Measurements from ENCODE around the gene LCAT. TPM values are rescaled to one million over a fixed set of nuclear protein-coding genes. Genes with fewer than 3 reads are reported as not detected.
A peak's percentile ranks its signal among the peaks of the same experiment; 100 is the strongest.

LCAT gene
- total and polyA plus RNA-seq, 9 of the 15 experiments (the other 6 are each of a cell fraction or from before 2014, with no cell fraction given) = 0.46 to 21.0 (median 5.0) TPM

DNA sequence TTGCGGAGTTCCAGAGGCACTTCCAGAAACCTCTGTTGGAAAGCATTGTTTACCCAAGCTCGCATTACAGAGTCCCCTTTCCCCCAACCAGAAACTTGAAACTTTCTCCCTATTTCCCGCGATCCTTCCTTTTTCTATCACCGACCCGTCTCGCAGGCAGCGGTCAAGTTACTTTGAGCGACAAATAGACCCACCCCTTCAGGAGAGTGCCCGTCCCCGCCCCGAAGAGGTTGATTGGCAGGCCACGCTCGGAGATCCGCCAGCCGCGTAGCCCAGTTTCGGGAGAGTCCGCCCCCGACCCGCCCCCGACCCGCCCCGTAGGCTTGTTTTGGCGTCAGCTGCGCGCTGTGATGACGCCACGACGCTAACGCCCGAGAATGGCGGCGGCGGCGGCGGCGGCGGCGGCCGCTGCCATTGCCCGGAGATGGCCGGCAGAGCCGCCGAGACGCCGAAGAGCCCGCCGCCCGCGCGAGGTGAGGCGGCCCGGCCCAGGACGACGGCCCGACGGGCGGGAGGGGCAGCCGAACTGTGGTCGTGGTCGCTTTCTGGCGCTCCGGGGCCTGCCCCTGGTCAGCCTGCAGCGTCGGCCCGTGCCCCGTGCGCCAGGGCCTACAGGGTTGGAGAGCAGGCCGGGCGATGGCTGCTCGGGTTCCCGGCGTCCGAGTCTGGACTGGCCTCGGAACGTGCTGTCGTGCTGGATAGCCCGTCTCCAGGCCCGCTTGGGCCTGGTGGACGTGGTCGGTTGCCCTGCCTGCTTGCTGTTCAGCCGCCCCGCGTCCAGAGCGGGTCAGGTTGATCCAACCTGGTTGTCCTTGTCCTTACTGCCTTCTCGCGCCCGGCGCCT, 50.8 kb downstream of the LCAT start, which contains the start of gene PSKH1 (continued):
- TF ChIP-seq ETS2 (tag; IDR thresholded peaks at IDR 0.05; ENCODE audit: borderline replicate concordance, poor library complexity, severe bottlenecking) (no peak), ZNF174 (CRISPR knock-in tag; IDR thresholded peaks at IDR 0.05) (no peak), ESRRA (IDR thresholded peaks at IDR 0.05; ENCODE audit: borderline replicate concordance, low read depth) (peak; percentile 49; the same call in 1 of the 2 replicates), HMGN3 (IDR thresholded peaks at IDR 0.05; ENCODE audit: borderline replicate concordance, extremely low read depth, insufficient read length, low read depth, low read length) (peak; percentile 59), MYNN (IDR thresholded peaks at IDR 0.05) (no peak), MYNN (CRISPR knock-in tag; IDR thresholded peaks at IDR 0.05) (no peak), ZNF512 (tag; IDR thresholded peaks at IDR 0.05) (no peak), ZNF384 (IDR thresholded peaks at IDR 0.05; ENCODE audit: low read depth, low read length) (no peak), TCF3 (CRISPR knock-in tag; IDR thresholded peaks at IDR 0.05) (peak; percentile 19; the same call in 1 of the 2 replicates), NR4A1 (CRISPR knock-in tag; IDR thresholded peaks at IDR 0.05) (peak; percentile 57; the same call in 1 of the 2 replicates), NR4A1 (tag; IDR thresholded peaks at IDR 0.05) (no peak), NR2C2 (CRISPR knock-in tag; IDR thresholded peaks at IDR 0.05) (no peak), NR2C2 (tag; IDR thresholded peaks at IDR 0.05) (peak; percentile 35; the same call in 1 of the 2 replicates), CREB3 (tag; conservative IDR thresholded peaks at IDR 0.05; ENCODE audit: low read depth) (no peak), CBX1 (IDR thresholded peaks at IDR 0.05; ENCODE audit: low read depth) (peak; percentile 53; the same call in 1 of the 2 replicates), PML (IDR thresholded peaks at IDR 0.05; ENCODE audit: low read length) (no peak), POLR2B (IDR thresholded peaks at IDR 0.05; ENCODE audit: low read depth, partially characterized antibody) (no peak), ERF (CRISPR knock-in tag; IDR thresholded peaks at IDR 0.05) (peak; percentile 88), KDM5B (IDR thresholded peaks at IDR 0.05; ENCODE audit: insufficient replicate concordance, low read depth, low read length) (peak; percentile 74), ZFP91 (CRISPR knock-in tag; IDR thresholded peaks at IDR 0.05) (no peak)
- TF ChIP-seq, protein P1, sequence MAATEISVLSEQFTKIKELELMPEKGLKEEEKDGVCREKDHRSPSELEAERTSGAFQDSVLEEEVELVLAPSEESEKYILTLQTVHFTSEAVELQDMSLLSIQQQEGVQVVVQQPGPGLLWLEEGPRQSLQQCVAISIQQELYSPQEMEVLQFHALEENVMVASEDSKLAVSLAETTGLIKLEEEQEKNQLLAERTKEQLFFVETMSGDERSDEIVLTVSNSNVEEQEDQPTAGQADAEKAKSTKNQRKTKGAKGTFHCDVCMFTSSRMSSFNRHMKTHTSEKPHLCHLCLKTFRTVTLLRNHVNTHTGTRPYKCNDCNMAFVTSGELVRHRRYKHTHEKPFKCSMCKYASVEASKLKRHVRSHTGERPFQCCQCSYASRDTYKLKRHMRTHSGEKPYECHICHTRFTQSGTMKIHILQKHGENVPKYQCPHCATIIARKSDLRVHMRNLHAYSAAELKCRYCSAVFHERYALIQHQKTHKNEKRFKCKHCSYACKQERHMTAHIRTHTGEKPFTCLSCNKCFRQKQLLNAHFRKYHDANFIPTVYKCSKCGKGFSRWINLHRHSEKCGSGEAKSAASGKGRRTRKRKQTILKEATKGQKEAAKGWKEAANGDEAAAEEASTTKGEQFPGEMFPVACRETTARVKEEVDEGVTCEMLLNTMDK (IDR thresholded peaks at IDR 0.05; ENCODE audit: borderline replicate concordance, insufficient read depth, low read depth, low read length, poor library complexity, severe bottlenecking) = no peak
